ENCODE results near the gene PPP4R4. TPM values are rescaled to one million over a fixed set of nuclear protein-coding genes. Genes with fewer than 3 reads are reported as not detected.

PPP4R4 gene
- total RNA-seq, 2 donors from 2014 or later = 0.27 to 8.9 TPM

GRCh38 chr14:94322648-94323570, 148.8 kb downstream of the PPP4R4 start, which contains the start of gene SERPINA6:
TSS of gene SERPINA6 (minus strand) at chr14:94323336. CDS start at chr14:94314648, 8,688 bp downstream.
- Histone ChIP-seq H3K27ac (no peak within 1 kb of the TSS), H3K9me3 (no peaks in the 10 kb centered on the region), H3K4me3 (no peak within 1 kb of the TSS), H3K36me3 (no peaks in the 10 kb centered on the region), H3K4me1 (ENCODE audit: control insufficient read depth in 1 of 2, low read depth in 2 of 2) (no peaks in the 10 kb centered on the region), H3K27me3 (replicated peaks; ENCODE audit: insufficient read depth) (no peaks in the 10 kb centered on the region)
- ATAC-seq (ENCODE audit: insufficient number of reproducible peaks, low FRiP score, low read depth) = no peak
- TF ChIP-seq, protein P1, sequence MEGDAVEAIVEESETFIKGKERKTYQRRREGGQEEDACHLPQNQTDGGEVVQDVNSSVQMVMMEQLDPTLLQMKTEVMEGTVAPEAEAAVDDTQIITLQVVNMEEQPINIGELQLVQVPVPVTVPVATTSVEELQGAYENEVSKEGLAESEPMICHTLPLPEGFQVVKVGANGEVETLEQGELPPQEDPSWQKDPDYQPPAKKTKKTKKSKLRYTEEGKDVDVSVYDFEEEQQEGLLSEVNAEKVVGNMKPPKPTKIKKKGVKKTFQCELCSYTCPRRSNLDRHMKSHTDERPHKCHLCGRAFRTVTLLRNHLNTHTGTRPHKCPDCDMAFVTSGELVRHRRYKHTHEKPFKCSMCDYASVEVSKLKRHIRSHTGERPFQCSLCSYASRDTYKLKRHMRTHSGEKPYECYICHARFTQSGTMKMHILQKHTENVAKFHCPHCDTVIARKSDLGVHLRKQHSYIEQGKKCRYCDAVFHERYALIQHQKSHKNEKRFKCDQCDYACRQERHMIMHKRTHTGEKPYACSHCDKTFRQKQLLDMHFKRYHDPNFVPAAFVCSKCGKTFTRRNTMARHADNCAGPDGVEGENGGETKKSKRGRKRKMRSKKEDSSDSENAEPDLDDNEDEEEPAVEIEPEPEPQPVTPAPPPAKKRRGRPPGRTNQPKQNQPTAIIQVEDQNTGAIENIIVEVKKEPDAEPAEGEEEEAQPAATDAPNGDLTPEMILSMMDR (IDR thresholded peaks at IDR 0.05) = no peak
- no peak for DNase-seq (ENCODE audit: low spot score)

- no peaks in the 10 kb centered on the region for H3K36me3 ChIP-seq
- H3K9me3 ChIP-seq = no peaks in the 10 kb centered on the region
- no peaks in the 10 kb centered on the region for H3K4me1 ChIP-seq (ENCODE audit: control insufficient read depth in 1 of 2, low read depth in 2 of 2)
- TF ChIP-seq, protein P1 (IDR thresholded peaks at IDR 0.05) = no peak
- DNase-seq (ENCODE audit: low spot score) (no peak), ATAC-seq (ENCODE audit: insufficient number of reproducible peaks, low FRiP score, low read depth) (no peak)
- H3K27ac ChIP-seq = no peak overlapping the region
- H3K4me3 ChIP-seq = no peak overlapping the region
- H3K27me3 ChIP-seq (replicated peaks; ENCODE audit: insufficient read depth) = no peaks in the 10 kb centered on the region
These were observed 154.1 kb downstream of the PPP4R4 start for GRCh38 chr14:94328196-94328595.

Other genes starting within 250 kb of the PPP4R4 start
- not detected for gene FAM181A, start 247.0 kb upstream of the PPP4R4 start, total RNA-seq
- 10 to 100 TPM; 47.2 to 48.3 TPM for gene ASB2, start 197.8 kb upstream of the PPP4R4 start, total RNA-seq
- gene CCDC197, start 177.0 kb upstream of the PPP4R4 start, total RNA-seq = not detected
- gene OTUB2, start 148.0 kb upstream of the PPP4R4 start, total RNA-seq = under 1 TPM; 0.14 to 0.71 TPM
- gene DDX24, start 93.1 kb upstream of the PPP4R4 start, total RNA-seq = 100 to 1,000 TPM; 139 to 228 TPM
- 1 to 10 TPM; 4.2 to 5.0 TPM for gene IFI27L1, start 93.0 kb upstream of the PPP4R4 start, total RNA-seq
- gene IFI27, start 63.6 kb upstream of the PPP4R4 start, total RNA-seq = 10 to 100 TPM; 79.8 to 96.3 TPM
- 100 to 1,000 TPM in 1 of 2 donors, 10 to 100 TPM in 1; 42.7 to 150 TPM for gene IFI27L2, start 44.7 kb upstream of the PPP4R4 start, total RNA-seq
- gene SERPINA10, start 118.9 kb downstream of the PPP4R4 start, total RNA-seq = under 1 TPM in 1 of 2 donors, not detected in 1; 0.28 TPM
- gene SERPINA6, start 149.0 kb downstream of the PPP4R4 start, total RNA-seq = not detected
- not detected for gene SERPINA2, start 192.4 kb downstream of the PPP4R4 start, total RNA-seq
- 10 to 100 TPM; 15.2 to 22.4 TPM for gene SERPINA1, start 214.3 kb downstream of the PPP4R4 start, total RNA-seq

Data from thoracic aorta (tissue), 2 donors.